ENCODE data around the gene SETD7.
A peak's percentile ranks its signal among the peaks of the same experiment; 100 is the strongest.

SETD7 gene

GRCh38 chr4:139554642-139554892 lies 1.5 kb downstream of the SETD7 start:
- POLR2A ChIA-PET = interaction anchor here (1.1 to 5.0 kb wide), 3 partner anchors 10 to 101 kb away, joined by 3 to 27 read pairs (median 27); partner anchors contain the start of gene RAB33B
- TF ChIP-seq ARNT (IDR thresholded peaks at IDR 0.05) (no peak), PKNOX1 (IDR thresholded peaks at IDR 0.05) (no peak), ZNF384 (IDR thresholded peaks at IDR 0.05) (no peak), TARDBP (IDR thresholded peaks at IDR 0.05) (no peak), BHLHE40 (IDR thresholded peaks at IDR 0.05; ENCODE audit: borderline replicate concordance) (no peak), HDGF (IDR thresholded peaks at IDR 0.05; ENCODE audit: borderline replicate concordance) (no peak), SUZ12 (IDR thresholded peaks at IDR 0.05) (no peak), L3MBTL2 (conservative IDR thresholded peaks at IDR 0.05) (no peak), FOXA1 (IDR thresholded peaks at IDR 0.05) (no peak), NFRKB (IDR thresholded peaks at IDR 0.05) (no peak), FOXM1 (IDR thresholded peaks at IDR 0.05; ENCODE audit: borderline replicate concordance) (no peak)
- no peak for DNase-seq (ENCODE audit: extremely low spot score)
- CTCF ChIA-PET = no interaction called here

- TF ChIP-seq ELF4 (IDR thresholded peaks at IDR 0.05) (no peak), SUZ12 (IDR thresholded peaks at IDR 0.05) (no peak), BHLHE40 (IDR thresholded peaks at IDR 0.05; ENCODE audit: borderline replicate concordance) (no peak), SP1 (IDR thresholded peaks at IDR 0.05) (no peak), TARDBP (IDR thresholded peaks at IDR 0.05) (no peak), CTBP1 (IDR thresholded peaks at IDR 0.05; ENCODE audit: borderline replicate concordance) (no peak), ZNF384 (IDR thresholded peaks at IDR 0.05) (no peak), ARNT (IDR thresholded peaks at IDR 0.05) (no peak), L3MBTL2 (conservative IDR thresholded peaks at IDR 0.05) (no peak), NFRKB (IDR thresholded peaks at IDR 0.05) (no peak), PKNOX1 (IDR thresholded peaks at IDR 0.05) (no peak), FOXA1 (IDR thresholded peaks at IDR 0.05) (no peak), LEF1 (IDR thresholded peaks at IDR 0.05; ENCODE audit: borderline replicate concordance) (no peak), FOXK2 (IDR thresholded peaks at IDR 0.05) (no peak), FOXM1 (IDR thresholded peaks at IDR 0.05; ENCODE audit: borderline replicate concordance) (no peak), HDGF (IDR thresholded peaks at IDR 0.05; ENCODE audit: borderline replicate concordance) (no peak)
- ChIA-PET CTCF (interaction anchor here (0.8 to 1.1 kb wide), 3 partner anchors 23 to 53 kb away, joined by 3 to 6 read pairs (median 4); no protein-coding TSS in a partner anchor), POLR2A (interaction anchor here (0.6 to 5.0 kb wide), 4 partner anchors 9 to 100 kb away, joined by 3 to 27 read pairs (median 15); partner anchors contain the start of gene RAB33B)
- DNase-seq (ENCODE audit: extremely low spot score) = no peak
Measured at GRCh38 chr4:139553751-139554641, 2.0 kb downstream of the SETD7 start.

- TF ChIP-seq SUZ12 (IDR thresholded peaks at IDR 0.05) (no peak), FOXK2 (IDR thresholded peaks at IDR 0.05) (no peak), ELF4 (IDR thresholded peaks at IDR 0.05) (no peak), BHLHE40 (IDR thresholded peaks at IDR 0.05; ENCODE audit: borderline replicate concordance) (no peak), LEF1 (IDR thresholded peaks at IDR 0.05; ENCODE audit: borderline replicate concordance) (no peak), L3MBTL2 (conservative IDR thresholded peaks at IDR 0.05) (no peak), HDGF (IDR thresholded peaks at IDR 0.05; ENCODE audit: borderline replicate concordance) (no peak), FOXA1 (IDR thresholded peaks at IDR 0.05) (no peak), TARDBP (IDR thresholded peaks at IDR 0.05) (no peak), ARNT (IDR thresholded peaks at IDR 0.05) (no peak), CTBP1 (IDR thresholded peaks at IDR 0.05; ENCODE audit: borderline replicate concordance) (no peak), NFRKB (IDR thresholded peaks at IDR 0.05) (no peak), SP1 (IDR thresholded peaks at IDR 0.05) (no peak)
- ChIA-PET POLR2A (interaction anchor here (0.6 to 5.0 kb wide), 3 partner anchors 8 to 412 kb away, joined by 3 to 27 read pairs (median 3); no protein-coding TSS in a partner anchor), CTCF (interaction anchor here (1.3 kb wide), 1 partner anchor 9 kb away, joined by 4 read pairs; no protein-coding TSS in a partner anchor)
- DNase-seq (ENCODE audit: extremely low spot score) = no peak
Measured at GRCh38 chr4:139552517-139553307, 3.3 kb downstream of the SETD7 start.

GRCh38 chr4:139550724-139551429 lies 5.1 kb downstream of the SETD7 start:
- ChIA-PET CTCF (interaction anchor here (0.6 kb wide), 1 partner anchor 24 kb away, joined by 3 read pairs; no protein-coding TSS in a partner anchor), POLR2A (no interaction called here)
- peak; percentile 45 for DNase-seq (ENCODE audit: extremely low spot score)
- TF ChIP-seq FOXA1 (IDR thresholded peaks at IDR 0.05) = no peak

- no peak for TF ChIP-seq SP1 (IDR thresholded peaks at IDR 0.05)
- TF ChIP-seq ELF4 (IDR thresholded peaks at IDR 0.05) = no peak
- TF ChIP-seq TARDBP (IDR thresholded peaks at IDR 0.05) = no peak
- no peak for TF ChIP-seq L3MBTL2 (conservative IDR thresholded peaks at IDR 0.05)
- TF ChIP-seq LEF1 (IDR thresholded peaks at IDR 0.05; ENCODE audit: borderline replicate concordance) = no peak
- no peak for TF ChIP-seq FOXM1 (IDR thresholded peaks at IDR 0.05; ENCODE audit: borderline replicate concordance)
- TF ChIP-seq HDGF (IDR thresholded peaks at IDR 0.05; ENCODE audit: borderline replicate concordance) = no peak
- TF ChIP-seq CTBP1 (IDR thresholded peaks at IDR 0.05; ENCODE audit: borderline replicate concordance) = no peak
- TF ChIP-seq BHLHE40 (IDR thresholded peaks at IDR 0.05; ENCODE audit: borderline replicate concordance) = no peak
- TF ChIP-seq FOXK2 (IDR thresholded peaks at IDR 0.05) = no peak
- TF ChIP-seq FOXA1 (IDR thresholded peaks at IDR 0.05) = no peak
- TF ChIP-seq ARNT (IDR thresholded peaks at IDR 0.05) = no peak
- TF ChIP-seq NFRKB (IDR thresholded peaks at IDR 0.05) = no peak
- no peak for TF ChIP-seq ZNF384 (IDR thresholded peaks at IDR 0.05)
- no peak for TF ChIP-seq PKNOX1 (IDR thresholded peaks at IDR 0.05)
- TF ChIP-seq SUZ12 (IDR thresholded peaks at IDR 0.05) = no peak
- ChIA-PET POLR2A (interaction anchor here (1.9 kb wide), 1 partner anchor 8 kb away, joined by 15 read pairs; the partner anchor contains the start of gene SETD7), CTCF (interaction anchor here (1.0 kb wide), 1 partner anchor 12 kb away, joined by 3 read pairs; no protein-coding TSS in a partner anchor)
- no peak for DNase-seq (ENCODE audit: extremely low spot score)
Measured at GRCh38 chr4:139547979-139548378, 8.0 kb downstream of the SETD7 start.

All from HEK293T (cell line).